Activated CD4-positive, alpha-beta T cell treated with anti-CD3 and anti-CD28 coated beads, Interleukin-2, amount 50 U/mL, for 48 hours (primary cell): ENCODE data around the gene CLN6.
"Not testable (repeated sequence)": the region's sequence is repeated elsewhere in the genome, so short reads cannot be mapped to it uniquely, and the experiment has no call there.

ENCODE experiments used
- DNase-seq, 2 experiments: peaks; one replicate each; pipeline ENCODE4 v3.0.0-alpha.2; 2020

The CLN6 gene

GRCh38 chr15:68205558-68205944 is 24.0 kb downstream of the CLN6 start:
- DNase-seq, result no peak

- no peak for DNase-seq
Measured at GRCh38 chr15:68204776-68205557, 24.6 kb downstream of the CLN6 start, which contains the start of gene CALML4. TSS of gene CALML4 (minus strand) at chr15:68205332. CDS start at chr15:68205247, 85 bp downstream.

GRCh38 chr15:68204361-68204760 is 25.2 kb downstream of the CLN6 start:
- no peak for DNase-seq

- DNase-seq, result no peak
Measured at GRCh38 chr15:68203956-68204355, 25.6 kb downstream of the CLN6 start.

- DNase-seq, result no peak
Measured at GRCh38 chr15:68203486-68203885, 26.0 kb downstream of the CLN6 start.

- not testable (repeated sequence) for DNase-seq
Measured at GRCh38 chr15:68202994-68203393, 26.5 kb downstream of the CLN6 start.

- DNase-seq, result no peak
Measured at GRCh38 chr15:68201879-68202261, 27.7 kb downstream of the CLN6 start.

GRCh38 chr15:68201153-68201878 is 28.2 kb downstream of the CLN6 start:
- no peak for DNase-seq

GRCh38 chr15:68200016-68200861 is 29.3 kb downstream of the CLN6 start:
- no peak for DNase-seq

GRCh38 chr15:68199340-68199739 is 30.2 kb downstream of the CLN6 start:
- DNase-seq, result no peak

GRCh38 chr15:68197661-68198437 is 31.7 kb downstream of the CLN6 start:
- DNase-seq, result no peak

- DNase-seq, result no peak
Measured at GRCh38 chr15:68197170-68197492, 32.4 kb downstream of the CLN6 start.

GRCh38 chr15:68196445-68197169 is 32.9 kb downstream of the CLN6 start:
- no peak for DNase-seq

- no peak for DNase-seq
Measured at GRCh38 chr15:68195336-68196112, 34.0 kb downstream of the CLN6 start.

- no peak for DNase-seq
Measured at GRCh38 chr15:68192804-68193486, 36.6 kb downstream of the CLN6 start.

- DNase-seq, result no peak
Measured at GRCh38 chr15:68192117-68192516, 37.4 kb downstream of the CLN6 start.

GRCh38 chr15:68191555-68191954 is 38.0 kb downstream of the CLN6 start:
- DNase-seq, result no peak

GRCh38 chr15:68190048-68190447 is 39.5 kb downstream of the CLN6 start:
- no peak for DNase-seq

GRCh38 chr15:68188647-68189046 is 40.9 kb downstream of the CLN6 start:
- no peak for DNase-seq

GRCh38 chr15:68187559-68187958 is 42.0 kb downstream of the CLN6 start:
- no peak for DNase-seq
